Measurements from ENCODE around the gene SCN10A.

The SCN10A gene

DNA sequence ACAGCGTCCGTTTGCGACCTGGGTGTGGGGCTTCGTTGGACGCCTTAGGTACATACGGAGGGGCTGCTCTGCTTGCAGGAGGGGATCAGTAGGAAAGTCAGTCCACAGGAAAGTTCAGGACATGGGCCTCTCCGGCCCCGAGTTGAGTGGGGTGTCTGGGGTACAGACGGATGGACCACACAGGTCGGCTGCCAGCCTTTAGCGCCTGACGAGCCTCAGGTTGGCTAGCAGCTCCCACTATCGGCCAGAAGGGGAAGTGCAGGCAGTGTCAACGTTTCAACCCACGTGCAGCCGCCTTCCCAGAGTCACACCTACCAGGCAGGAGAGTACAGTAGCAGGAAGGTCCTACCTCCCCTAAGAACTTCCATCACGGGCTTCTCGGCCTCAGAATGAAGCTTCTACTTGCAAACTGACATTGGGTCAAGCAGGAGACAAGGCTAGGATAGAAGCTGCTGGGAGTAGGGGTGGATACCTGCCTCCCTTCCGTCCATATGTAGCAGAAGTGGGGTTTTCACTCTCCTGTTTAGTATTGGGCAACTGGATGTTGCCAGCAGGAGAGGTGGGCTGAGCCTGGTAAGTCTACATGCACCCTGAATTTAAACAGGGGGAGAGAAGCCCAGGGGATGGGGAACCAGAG is 164.7 kb downstream of the SCN10A start:
- peak; percentile 78 for ATAC-seq
- no peak for TF ChIP-seq CSDC2 (CRISPR knock-in tag; IDR thresholded peaks at IDR 0.05)

DNA sequence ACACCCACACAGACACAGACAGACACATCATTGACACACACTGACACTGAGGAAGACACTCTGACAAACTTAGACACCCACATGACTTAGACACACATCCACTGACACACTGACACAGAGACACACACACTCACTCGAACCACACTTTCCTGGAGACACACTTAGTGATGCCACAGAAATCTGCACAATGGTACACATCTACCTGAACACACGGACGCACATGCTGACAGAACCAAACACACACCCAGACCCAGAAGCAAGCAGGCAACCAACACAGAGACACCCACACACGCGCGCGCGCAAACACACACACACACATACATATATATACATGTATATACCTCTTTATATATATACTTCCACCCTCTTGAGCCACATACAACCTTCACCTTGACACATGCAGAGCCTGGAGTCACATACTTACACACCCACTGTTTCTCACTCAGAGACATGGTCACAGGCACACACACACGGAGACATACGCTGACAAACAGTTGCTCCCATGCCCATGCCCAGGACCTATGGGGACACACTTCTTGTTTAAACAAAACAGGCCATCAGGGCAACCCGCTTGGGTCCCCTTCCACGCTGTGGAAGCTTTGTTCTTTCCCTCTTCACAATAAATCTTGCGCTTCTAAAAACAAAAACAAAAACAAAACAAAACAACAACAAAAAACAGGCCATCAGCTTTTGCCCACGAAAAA is 165.6 kb downstream of the SCN10A start:
- peak; percentile 8; the same call in 2 of the 3 replicates for ATAC-seq
- TF ChIP-seq ZNF8 (CRISPR knock-in tag; IDR thresholded peaks at IDR 0.05) (no peak), RARB (CRISPR knock-in tag; IDR thresholded peaks at IDR 0.05) (no peak), CSDC2 (CRISPR knock-in tag; IDR thresholded peaks at IDR 0.05) (no peak), PPARA (CRISPR knock-in tag; IDR thresholded peaks at IDR 0.05; ENCODE audit: borderline replicate concordance) (no peak), ESRRG (CRISPR knock-in tag; IDR thresholded peaks at IDR 0.05) (no peak), ZFP30 (CRISPR knock-in tag; IDR thresholded peaks at IDR 0.05) (no peak), GLIS3 (CRISPR knock-in tag; IDR thresholded peaks at IDR 0.05) (no peak), ZFP3 (CRISPR knock-in tag; IDR thresholded peaks at IDR 0.05) (no peak), ZC3H10 (CRISPR knock-in tag; IDR thresholded peaks at IDR 0.05) (no peak), BACH2 (CRISPR knock-in tag; IDR thresholded peaks at IDR 0.05; ENCODE audit: borderline replicate concordance) (no peak), OSR1 (CRISPR knock-in tag; IDR thresholded peaks at IDR 0.05) (no peak), ISL1 (CRISPR knock-in tag; IDR thresholded peaks at IDR 0.05) (no peak), ZNF70 (CRISPR knock-in tag; IDR thresholded peaks at IDR 0.05) (no peak)
- TF ChIP-seq, protein P1, sequence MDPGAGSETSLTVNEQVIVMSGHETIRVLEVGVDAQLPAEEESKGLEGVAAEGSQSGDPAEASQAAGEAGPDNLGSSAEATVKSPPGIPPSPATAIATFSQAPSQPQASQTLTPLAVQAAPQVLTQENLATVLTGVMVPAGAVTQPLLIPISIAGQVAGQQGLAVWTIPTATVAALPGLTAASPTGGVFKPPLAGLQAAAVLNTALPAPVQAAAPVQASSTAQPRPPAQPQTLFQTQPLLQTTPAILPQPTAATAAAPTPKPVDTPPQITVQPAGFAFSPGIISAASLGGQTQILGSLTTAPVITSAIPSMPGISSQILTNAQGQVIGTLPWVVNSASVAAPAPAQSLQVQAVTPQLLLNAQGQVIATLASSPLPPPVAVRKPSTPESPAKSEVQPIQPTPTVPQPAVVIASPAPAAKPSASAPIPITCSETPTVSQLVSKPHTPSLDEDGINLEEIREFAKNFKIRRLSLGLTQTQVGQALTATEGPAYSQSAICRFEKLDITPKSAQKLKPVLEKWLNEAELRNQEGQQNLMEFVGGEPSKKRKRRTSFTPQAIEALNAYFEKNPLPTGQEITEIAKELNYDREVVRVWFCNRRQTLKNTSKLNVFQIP (CRISPR knock-in tag; IDR thresholded peaks at IDR 0.05; ENCODE audit: borderline replicate concordance, low read depth): no peak
- TF ChIP-seq, protein P2, sequence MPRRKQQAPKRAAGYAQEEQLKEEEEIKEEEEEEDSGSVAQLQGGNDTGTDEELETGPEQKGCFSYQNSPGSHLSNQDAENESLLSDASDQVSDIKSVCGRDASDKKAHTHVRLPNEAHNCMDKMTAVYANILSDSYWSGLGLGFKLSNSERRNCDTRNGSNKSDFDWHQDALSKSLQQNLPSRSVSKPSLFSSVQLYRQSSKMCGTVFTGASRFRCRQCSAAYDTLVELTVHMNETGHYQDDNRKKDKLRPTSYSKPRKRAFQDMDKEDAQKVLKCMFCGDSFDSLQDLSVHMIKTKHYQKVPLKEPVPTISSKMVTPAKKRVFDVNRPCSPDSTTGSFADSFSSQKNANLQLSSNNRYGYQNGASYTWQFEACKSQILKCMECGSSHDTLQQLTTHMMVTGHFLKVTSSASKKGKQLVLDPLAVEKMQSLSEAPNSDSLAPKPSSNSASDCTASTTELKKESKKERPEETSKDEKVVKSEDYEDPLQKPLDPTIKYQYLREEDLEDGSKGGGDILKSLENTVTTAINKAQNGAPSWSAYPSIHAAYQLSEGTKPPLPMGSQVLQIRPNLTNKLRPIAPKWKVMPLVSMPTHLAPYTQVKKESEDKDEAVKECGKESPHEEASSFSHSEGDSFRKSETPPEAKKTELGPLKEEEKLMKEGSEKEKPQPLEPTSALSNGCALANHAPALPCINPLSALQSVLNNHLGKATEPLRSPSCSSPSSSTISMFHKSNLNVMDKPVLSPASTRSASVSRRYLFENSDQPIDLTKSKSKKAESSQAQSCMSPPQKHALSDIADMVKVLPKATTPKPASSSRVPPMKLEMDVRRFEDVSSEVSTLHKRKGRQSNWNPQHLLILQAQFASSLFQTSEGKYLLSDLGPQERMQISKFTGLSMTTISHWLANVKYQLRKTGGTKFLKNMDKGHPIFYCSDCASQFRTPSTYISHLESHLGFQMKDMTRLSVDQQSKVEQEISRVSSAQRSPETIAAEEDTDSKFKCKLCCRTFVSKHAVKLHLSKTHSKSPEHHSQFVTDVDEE (CRISPR knock-in tag; IDR thresholded peaks at IDR 0.05): no peak
- TF ChIP-seq, protein P3, sequence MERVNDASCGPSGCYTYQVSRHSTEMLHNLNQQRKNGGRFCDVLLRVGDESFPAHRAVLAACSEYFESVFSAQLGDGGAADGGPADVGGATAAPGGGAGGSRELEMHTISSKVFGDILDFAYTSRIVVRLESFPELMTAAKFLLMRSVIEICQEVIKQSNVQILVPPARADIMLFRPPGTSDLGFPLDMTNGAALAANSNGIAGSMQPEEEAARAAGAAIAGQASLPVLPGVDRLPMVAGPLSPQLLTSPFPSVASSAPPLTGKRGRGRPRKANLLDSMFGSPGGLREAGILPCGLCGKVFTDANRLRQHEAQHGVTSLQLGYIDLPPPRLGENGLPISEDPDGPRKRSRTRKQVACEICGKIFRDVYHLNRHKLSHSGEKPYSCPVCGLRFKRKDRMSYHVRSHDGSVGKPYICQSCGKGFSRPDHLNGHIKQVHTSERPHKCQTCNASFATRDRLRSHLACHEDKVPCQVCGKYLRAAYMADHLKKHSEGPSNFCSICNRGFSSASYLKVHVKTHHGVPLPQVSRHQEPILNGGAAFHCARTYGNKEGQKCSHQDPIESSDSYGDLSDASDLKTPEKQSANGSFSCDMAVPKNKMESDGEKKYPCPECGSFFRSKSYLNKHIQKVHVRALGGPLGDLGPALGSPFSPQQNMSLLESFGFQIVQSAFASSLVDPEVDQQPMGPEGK (CRISPR knock-in tag; IDR thresholded peaks at IDR 0.05; ENCODE audit: borderline replicate concordance): no peak
- TF ChIP-seq, protein P4, sequence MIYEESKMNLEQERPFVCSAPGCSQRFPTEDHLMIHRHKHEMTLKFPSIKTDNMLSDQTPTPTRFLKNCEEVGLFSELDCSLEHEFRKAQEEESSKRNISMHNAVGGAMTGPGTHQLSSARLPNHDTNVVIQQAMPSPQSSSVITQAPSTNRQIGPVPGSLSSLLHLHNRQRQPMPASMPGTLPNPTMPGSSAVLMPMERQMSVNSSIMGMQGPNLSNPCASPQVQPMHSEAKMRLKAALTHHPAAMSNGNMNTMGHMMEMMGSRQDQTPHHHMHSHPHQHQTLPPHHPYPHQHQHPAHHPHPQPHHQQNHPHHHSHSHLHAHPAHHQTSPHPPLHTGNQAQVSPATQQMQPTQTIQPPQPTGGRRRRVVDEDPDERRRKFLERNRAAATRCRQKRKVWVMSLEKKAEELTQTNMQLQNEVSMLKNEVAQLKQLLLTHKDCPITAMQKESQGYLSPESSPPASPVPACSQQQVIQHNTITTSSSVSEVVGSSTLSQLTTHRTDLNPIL (CRISPR knock-in tag; IDR thresholded peaks at IDR 0.05; ENCODE audit: low read depth): no peak
- TF ChIP-seq, protein P5, sequence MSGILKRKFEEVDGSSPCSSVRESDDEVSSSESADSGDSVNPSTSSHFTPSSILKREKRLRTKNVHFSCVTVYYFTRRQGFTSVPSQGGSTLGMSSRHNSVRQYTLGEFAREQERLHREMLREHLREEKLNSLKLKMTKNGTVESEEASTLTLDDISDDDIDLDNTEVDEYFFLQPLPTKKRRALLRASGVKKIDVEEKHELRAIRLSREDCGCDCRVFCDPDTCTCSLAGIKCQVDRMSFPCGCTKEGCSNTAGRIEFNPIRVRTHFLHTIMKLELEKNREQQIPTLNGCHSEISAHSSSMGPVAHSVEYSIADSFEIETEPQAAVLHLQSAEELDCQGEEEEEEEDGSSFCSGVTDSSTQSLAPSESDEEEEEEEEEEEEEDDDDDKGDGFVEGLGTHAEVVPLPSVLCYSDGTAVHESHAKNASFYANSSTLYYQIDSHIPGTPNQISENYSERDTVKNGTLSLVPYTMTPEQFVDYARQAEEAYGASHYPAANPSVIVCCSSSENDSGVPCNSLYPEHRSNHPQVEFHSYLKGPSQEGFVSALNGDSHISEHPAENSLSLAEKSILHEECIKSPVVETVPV (CRISPR knock-in tag; IDR thresholded peaks at IDR 0.05): no peak

DNA sequence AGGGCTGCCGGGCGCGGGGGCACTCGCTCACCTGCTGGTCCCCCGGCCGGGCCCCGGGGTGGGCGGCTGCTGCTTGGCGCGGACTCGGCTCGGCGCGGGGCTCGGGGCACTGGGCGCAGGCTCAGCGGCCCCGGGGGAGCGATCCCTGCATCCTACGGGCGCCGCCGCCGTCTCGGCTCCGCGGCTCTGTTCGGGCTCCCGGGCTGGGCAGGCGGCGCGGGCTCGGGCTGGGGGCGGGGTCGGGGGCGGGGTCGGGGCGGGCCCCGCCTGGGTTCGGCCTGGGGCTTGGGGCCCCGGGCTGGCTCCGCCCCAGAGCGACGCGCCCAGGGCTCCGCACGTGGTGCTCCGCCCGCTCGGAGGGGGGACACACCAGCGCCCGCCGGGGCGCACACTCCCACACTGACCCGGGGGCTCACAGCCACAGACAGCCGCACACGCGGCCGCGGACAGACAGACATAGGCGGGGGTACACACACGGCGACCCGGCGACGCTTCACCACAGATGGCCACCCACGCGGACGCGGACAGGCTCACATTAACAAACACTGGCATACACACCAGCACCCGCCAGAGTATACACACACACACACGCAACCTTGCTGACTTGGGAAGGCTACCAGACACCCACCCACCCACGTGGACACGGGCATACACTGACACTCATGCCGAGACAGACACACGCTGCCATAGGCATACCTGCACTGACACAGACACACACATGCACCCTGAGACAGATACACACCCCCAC is 166.3 kb downstream of the SCN10A start, which contains the start of gene SCN5A:
TSS of gene SCN5A (minus strand) at position 188 of the 748 bp plus-strand sequence. CDS start 16,380 bp downstream, outside the sequence.
- peak; percentile 65 for ATAC-seq
- TF ChIP-seq, protein P1 (CRISPR knock-in tag; IDR thresholded peaks at IDR 0.05; ENCODE audit: borderline replicate concordance, low read depth): no peak
- no peak for TF ChIP-seq GLIS3 (CRISPR knock-in tag; IDR thresholded peaks at IDR 0.05)
- no peak for TF ChIP-seq ZNF565 (CRISPR knock-in tag; conservative IDR thresholded peaks at IDR 0.05; ENCODE audit: low read depth)
- TF ChIP-seq ZC3H10 (CRISPR knock-in tag; IDR thresholded peaks at IDR 0.05): no peak
- no peak for TF ChIP-seq BACH2 (CRISPR knock-in tag; IDR thresholded peaks at IDR 0.05; ENCODE audit: borderline replicate concordance)
- TF ChIP-seq ARNTL (CRISPR knock-in tag; IDR thresholded peaks at IDR 0.05; ENCODE audit: borderline replicate concordance, low read depth): no peak
- TF ChIP-seq, protein P3 (CRISPR knock-in tag; IDR thresholded peaks at IDR 0.05; ENCODE audit: borderline replicate concordance): no peak

Measured in SK-N-SH treated with all-trans-retinoic acid at 6 μM for 48 hours (cell line).